Astrocyte (in vitro differentiated cells and primary cell): ENCODE data around the gene PRPSAP1.
"Not testable (repeated sequence)": the region's sequence is repeated elsewhere in the genome, so short reads cannot be mapped to it uniquely, and the experiment has no call there.

Experiments used
- EZH2 ChIP-seq: IDR thresholded peaks from 2 replicates; pipeline ENCODE4 v1.6.1; 2012; ENCODE audit warnings: mild to moderate bottlenecking, low read length, inconsistent platforms; ENCODE audit not compliant: insufficient read depth
- TF ChIP-seq, protein P1 (sequence below): IDR thresholded peaks from 2 replicates; pipeline ENCODE4 v1.5.1; 2011; ENCODE audit warnings: low read depth, mild to moderate bottlenecking, inconsistent platforms, low read length, moderate library complexity; ENCODE audit not compliant: insufficient read depth

DNA sequence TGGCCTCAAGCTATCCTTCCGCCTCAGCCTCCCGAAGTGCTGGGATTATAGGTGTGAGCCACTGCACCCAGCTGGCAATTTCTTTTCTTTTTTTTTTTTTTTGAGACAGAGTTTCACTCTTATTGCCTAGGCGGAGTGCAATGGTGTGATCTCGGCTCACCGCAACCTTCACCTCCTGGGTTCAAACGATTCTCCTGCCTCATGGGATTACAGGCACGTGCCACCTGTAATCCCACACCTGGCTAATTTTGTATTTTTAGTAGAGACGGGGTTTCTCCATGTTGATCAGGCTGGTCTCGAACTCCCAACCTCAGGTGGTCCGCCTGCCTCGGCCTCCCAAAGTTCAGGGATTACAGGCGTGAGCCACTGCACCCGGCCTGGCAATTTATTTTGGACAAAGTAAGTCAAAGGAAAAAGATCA, 86.1 kb downstream of the PRPSAP1 start:
- TF ChIP-seq, protein P1, sequence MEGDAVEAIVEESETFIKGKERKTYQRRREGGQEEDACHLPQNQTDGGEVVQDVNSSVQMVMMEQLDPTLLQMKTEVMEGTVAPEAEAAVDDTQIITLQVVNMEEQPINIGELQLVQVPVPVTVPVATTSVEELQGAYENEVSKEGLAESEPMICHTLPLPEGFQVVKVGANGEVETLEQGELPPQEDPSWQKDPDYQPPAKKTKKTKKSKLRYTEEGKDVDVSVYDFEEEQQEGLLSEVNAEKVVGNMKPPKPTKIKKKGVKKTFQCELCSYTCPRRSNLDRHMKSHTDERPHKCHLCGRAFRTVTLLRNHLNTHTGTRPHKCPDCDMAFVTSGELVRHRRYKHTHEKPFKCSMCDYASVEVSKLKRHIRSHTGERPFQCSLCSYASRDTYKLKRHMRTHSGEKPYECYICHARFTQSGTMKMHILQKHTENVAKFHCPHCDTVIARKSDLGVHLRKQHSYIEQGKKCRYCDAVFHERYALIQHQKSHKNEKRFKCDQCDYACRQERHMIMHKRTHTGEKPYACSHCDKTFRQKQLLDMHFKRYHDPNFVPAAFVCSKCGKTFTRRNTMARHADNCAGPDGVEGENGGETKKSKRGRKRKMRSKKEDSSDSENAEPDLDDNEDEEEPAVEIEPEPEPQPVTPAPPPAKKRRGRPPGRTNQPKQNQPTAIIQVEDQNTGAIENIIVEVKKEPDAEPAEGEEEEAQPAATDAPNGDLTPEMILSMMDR: not testable (repeated sequence)
- TF ChIP-seq EZH2: not testable (repeated sequence)
